Nephron (organoid): Measurements from ENCODE around the gene KCNK3.

Source experiments
- H3K27ac Mint-ChIP-seq, 3 experiments: 2 replicates each; pipeline ENCODE4 v1.8.0; 2020; ENCODE audit warnings: mixed read lengths in 3 of 3, mild to moderate bottlenecking in 2 of 3, moderate library complexity in 1 of 3
- H3K27me3 Mint-ChIP-seq: 2 replicates; pipeline ENCODE4 v1.8.0; 2021; ENCODE audit warnings: low read depth, mild to moderate bottlenecking, moderate library complexity, mixed read lengths
- H3K36me3 Mint-ChIP-seq: 2 replicates; pipeline ENCODE4 v1.8.0; 2020; ENCODE audit warnings: low read depth, mixed read lengths
- H3K4me1 Mint-ChIP-seq: 2 replicates; pipeline ENCODE4 v1.8.0; 2020; ENCODE audit warnings: mixed read lengths
- H3K4me3 Mint-ChIP-seq, 3 experiments: 2 replicates each; pipeline ENCODE4 v1.8.0; 2020; ENCODE audit warnings: mild to moderate bottlenecking in 3 of 3, mixed read lengths in 3 of 3, moderate library complexity in 2 of 3
- H3K9me3 Mint-ChIP-seq: 2 replicates; pipeline ENCODE4 v1.8.0; 2020; ENCODE audit warnings: mixed read lengths
- CTCF ChIP-seq, 3 experiments: fragments of 200-600 bp; sonication (generic); IDR thresholded peaks; one replicate each; pipeline ENCODE4 v1.5.0; 2021; ENCODE audit warnings: antibody characterized with exemption in 3 of 3; ENCODE audit not compliant: unreplicated experiment in 3 of 3

The KCNK3 gene

GRCh38 chr2:26726228-26726627 is 33.7 kb downstream of the KCNK3 start:
- Mint-ChIP-seq H3K27ac (peak overlapping the region in 1 of 3 experiments; percentile 74), H3K36me3 (no peaks in the 10 kb centered on the region), H3K4me1 (peaks cover 24% of the 10 kb centered on the region), H3K9me3 (no peaks in the 10 kb centered on the region), H3K4me3 (no peak overlapping the region), H3K27me3 (peaks cover 3% of the 10 kb centered on the region)
- TF ChIP-seq CTCF (IDR thresholded peaks at IDR 0.05; ENCODE audit: unreplicated experiment in 3 of 3) = no peak

- H3K27ac Mint-ChIP-seq = no peak overlapping the region
- no peaks in the 10 kb centered on the region for H3K36me3 Mint-ChIP-seq
- peaks cover 26% of the 10 kb centered on the region for H3K4me1 Mint-ChIP-seq
- peaks cover 9% of the 10 kb centered on the region for H3K27me3 Mint-ChIP-seq
- no peaks in the 10 kb centered on the region for H3K9me3 Mint-ChIP-seq
- no peak for TF ChIP-seq CTCF (IDR thresholded peaks at IDR 0.05; ENCODE audit: unreplicated experiment in 3 of 3)
- no peak overlapping the region for H3K4me3 Mint-ChIP-seq
These were observed 35.4 kb downstream of the KCNK3 start for GRCh38 chr2:26727641-26728561.

- H3K36me3 Mint-ChIP-seq = no peaks in the 10 kb centered on the region
These were observed 36.8 kb downstream of the KCNK3 start for GRCh38 chr2:26729311-26729710.

GRCh38 chr2:26730549-26731344 is 38.2 kb downstream of the KCNK3 start:
- no peak overlapping the region for H3K4me3 Mint-ChIP-seq
- H3K36me3 Mint-ChIP-seq = no peaks in the 10 kb centered on the region
- peaks cover 7% of the 10 kb centered on the region for H3K27me3 Mint-ChIP-seq
- TF ChIP-seq CTCF (IDR thresholded peaks at IDR 0.05; ENCODE audit: unreplicated experiment in 3 of 3) = no peak
- H3K4me1 Mint-ChIP-seq = peaks cover 22% of the 10 kb centered on the region
- no peak overlapping the region for H3K27ac Mint-ChIP-seq
- no peaks in the 10 kb centered on the region for H3K9me3 Mint-ChIP-seq

More at GRCh38 chr2:26729311-26729710, 36.8 kb downstream of the KCNK3 start:
- Mint-ChIP-seq H3K27ac (no peak overlapping the region), H3K4me1 (peaks cover 30% of the 10 kb centered on the region), H3K9me3 (no peaks in the 10 kb centered on the region), H3K4me3 (no peak overlapping the region), H3K27me3 (peaks cover 9% of the 10 kb centered on the region)
- no peak for TF ChIP-seq CTCF (IDR thresholded peaks at IDR 0.05; ENCODE audit: unreplicated experiment in 3 of 3)

- H3K27ac Mint-ChIP-seq = no peak overlapping the region
- H3K4me3 Mint-ChIP-seq = no peak overlapping the region
- H3K4me1 Mint-ChIP-seq = peaks cover 17% of the 10 kb centered on the region
- H3K36me3 Mint-ChIP-seq = no peaks in the 10 kb centered on the region
- no peaks in the 10 kb centered on the region for H3K9me3 Mint-ChIP-seq
- peaks cover 6% of the 10 kb centered on the region for H3K27me3 Mint-ChIP-seq
- TF ChIP-seq CTCF (IDR thresholded peaks at IDR 0.05; ENCODE audit: unreplicated experiment in 3 of 3) = no peak
These were observed 39.2 kb downstream of the KCNK3 start for GRCh38 chr2:26731714-26732113.
